Retinal pigment epithelial cell (primary cell): ENCODE results near the gene FLYWCH2.

Experiments
- DNase-seq: peaks from one replicate; pipeline ENCODE4 v3.0.0-alpha.2; 2010; ENCODE audit warnings: low read depth
- H3K4me3 ChIP-seq: 2 replicates; pipeline ENCODE4 v1.5.1; 2011; ENCODE audit warnings: mild to moderate bottlenecking, low read length, control low read depth, moderate library complexity
- CTCF ChIP-seq: conservative IDR thresholded peaks from 2 replicates; pipeline ENCODE4 v1.5.1; 2011; ENCODE audit warnings: low read depth, low read length, control low read depth, inconsistent platforms

Gene FLYWCH2

GRCh38 chr16:2915196-2915929 lies 32.3 kb downstream of the FLYWCH2 start:
- DNase-seq = no peak
- H3K4me3 ChIP-seq = no peak overlapping the region

GRCh38 chr16:2919511-2920255 lies 36.7 kb downstream of the FLYWCH2 start:
- DNase-seq = no peak
- H3K4me3 ChIP-seq = no peak overlapping the region
- peak; percentile 90 for TF ChIP-seq CTCF

More at GRCh38 chr16:2915196-2915929, 32.3 kb downstream of the FLYWCH2 start:
- TF ChIP-seq CTCF = no peak

- no peak overlapping the region for H3K4me3 ChIP-seq
- no peak for DNase-seq
- TF ChIP-seq CTCF = no peak
Measured at GRCh38 chr16:2923481-2923880, 40.5 kb downstream of the FLYWCH2 start.

GRCh38 chr16:2924901-2925755 lies 42.1 kb downstream of the FLYWCH2 start:
- DNase-seq = no peak
- no peak for TF ChIP-seq CTCF
- H3K4me3 ChIP-seq = peak overlapping the region; percentile 14

- H3K4me3 ChIP-seq = peak overlapping the region; percentile 14
- no peak for TF ChIP-seq CTCF
- no peak for DNase-seq
Measured at GRCh38 chr16:2925951-2926649, 43.1 kb downstream of the FLYWCH2 start.

- H3K4me3 ChIP-seq = no peak overlapping the region
- TF ChIP-seq CTCF = no peak
- DNase-seq = no peak
Measured at GRCh38 chr16:2926650-2926999, 43.6 kb downstream of the FLYWCH2 start.
